Muscle of leg (tissue), 11 donors: ENCODE data around the gene CYSLTR1. TPM values are rescaled to one million over a fixed set of nuclear protein-coding genes. Genes with fewer than 3 reads are reported as not detected.
"Not testable (repeated sequence)": the region's sequence is repeated elsewhere in the genome, so short reads cannot be mapped to it uniquely, and the experiment has no call there.

ENCODE experiments used
- DNase-seq: peaks from one replicate; pipeline ENCODE4 v3.0.0; 2013
- H3K27ac ChIP-seq: one replicate; pipeline ENCODE4 v1.5.1; 2013; ENCODE audit warnings: mild to moderate bottlenecking, low read length, control low read depth
- H3K27me3 ChIP-seq: one replicate; pipeline ENCODE4 v1.6.1; 2013; ENCODE audit warnings: low read length; ENCODE audit not compliant: control insufficient read depth, insufficient read depth
- H3K36me3 ChIP-seq: one replicate; pipeline ENCODE4 v1.6.1; 2013; ENCODE audit warnings: low read length; ENCODE audit not compliant: control insufficient read depth, insufficient read depth
- H3K4me1 ChIP-seq: one replicate; pipeline ENCODE4 v1.6.1; 2013; ENCODE audit warnings: low read length; ENCODE audit not compliant: control insufficient read depth, insufficient read depth
- H3K4me3 ChIP-seq: one replicate; pipeline ENCODE4 v1.5.1; 2013; ENCODE audit warnings: low read length, control low read depth
- H3K9me3 ChIP-seq: replicated peaks from 2 replicates; pipeline ENCODE4 v1.6.1; 2013; ENCODE audit warnings: low read depth, low read length; ENCODE audit not compliant: control insufficient read depth
- WGBS: methylation state at CpG from one replicate; pipeline ENCODE4 v1.1.5; 2013; ENCODE audit warnings: missing lambda C conversion rate; ENCODE audit not compliant: insufficient coverage; 5-methylcytosine and 5-hydroxymethylcytosine counted together
- polyA plus RNA-seq, 8 donors: library from polyadenylated mRNA; unstranded; fragments of 120-200 nt; gene quantifications; one replicate each; pipeline versions ENCODE4 v1.2.1 to v1.2.3, GENCODE V29; 2013; ENCODE audit warnings: inconsistent platforms in 1 of 8, low replicate concordance in 1 of 8; ENCODE audit not compliant: insufficient read length in 8 of 8, insufficient read depth in 1 of 8
- total RNA-seq: library from RNA; stranded (reverse); fragments of 120-200 nt; gene quantifications from one replicate; pipeline ENCODE4 v1.2.4, GENCODE V29; 2013

The CYSLTR1 gene
- total and polyA plus RNA-seq, 9 donors, result 6.5 to 11.5 (median 8.5) TPM

GRCh38 chrX:78329486-78329885, 2.1 kb upstream of the CYSLTR1 start:
- Histone ChIP-seq H3K27ac (no peak overlapping the region), H3K4me1 (no peaks in the 10 kb centered on the region), H3K36me3 (no peaks in the 10 kb centered on the region), H3K4me3 (no peak overlapping the region), H3K27me3 (no peaks in the 10 kb centered on the region), H3K9me3 (no peaks in the 10 kb centered on the region)
- DNase-seq, result no peak
- no CpG with 5 or more reads among the region's 4 CpGs for WGBS

DNA sequence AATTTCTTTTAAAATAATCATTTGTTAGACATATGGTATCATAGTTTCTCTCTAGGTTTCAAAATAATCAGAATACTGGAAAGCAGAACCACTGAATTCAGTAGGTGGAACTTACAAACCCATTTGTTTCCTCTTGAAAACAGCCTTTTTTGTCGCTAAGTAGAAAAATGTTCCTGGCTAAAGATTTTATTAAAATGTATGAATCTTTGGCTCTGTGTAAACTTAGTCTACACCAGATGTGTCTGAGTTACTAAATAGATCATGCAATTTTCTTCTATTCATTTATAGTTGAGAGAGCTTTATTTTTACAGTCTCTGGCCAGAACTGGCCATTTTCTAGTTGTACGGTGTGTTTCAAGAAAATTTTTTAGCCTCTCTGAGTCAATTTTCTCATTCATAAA, 1.0 kb downstream of the CYSLTR1 start:
- Histone ChIP-seq H3K9me3 (no peaks in the 10 kb centered on the region), H3K4me3 (peak overlapping the region; percentile 37), H3K27me3 (no peaks in the 10 kb centered on the region), H3K27ac (peak overlapping the region; percentile 71), H3K4me1 (no peaks in the 10 kb centered on the region), H3K36me3 (no peaks in the 10 kb centered on the region)
- no CpG with 5 or more reads among the region's 2 CpGs for WGBS
- peak; percentile 65 for DNase-seq

DNA sequence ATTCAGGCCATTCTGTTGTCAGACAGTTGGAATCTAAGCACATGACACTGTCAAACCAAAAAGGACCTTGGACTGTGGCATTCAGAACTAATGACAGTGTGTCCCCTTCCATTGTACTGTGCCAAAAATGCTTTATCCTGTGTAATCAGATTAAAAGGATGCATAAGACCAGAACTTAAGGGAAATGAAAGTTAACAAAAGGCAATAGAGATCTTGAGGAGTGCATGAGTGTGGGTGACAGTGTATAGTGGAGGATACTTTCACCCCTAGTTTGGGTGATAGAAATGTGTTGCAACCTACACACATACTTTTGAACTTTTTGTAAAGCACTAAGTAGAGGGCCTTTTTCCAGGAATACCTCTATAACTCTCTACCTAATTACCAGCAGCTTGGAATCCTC, 4.5 kb downstream of the CYSLTR1 start:
- Histone ChIP-seq H3K27me3 (no peaks in the 10 kb centered on the region), H3K36me3 (no peaks in the 10 kb centered on the region), H3K4me3 (no peak overlapping the region), H3K27ac (no peak overlapping the region), H3K4me1 (no peaks in the 10 kb centered on the region), H3K9me3 (no peaks in the 10 kb centered on the region)
- no peak for DNase-seq

DNA sequence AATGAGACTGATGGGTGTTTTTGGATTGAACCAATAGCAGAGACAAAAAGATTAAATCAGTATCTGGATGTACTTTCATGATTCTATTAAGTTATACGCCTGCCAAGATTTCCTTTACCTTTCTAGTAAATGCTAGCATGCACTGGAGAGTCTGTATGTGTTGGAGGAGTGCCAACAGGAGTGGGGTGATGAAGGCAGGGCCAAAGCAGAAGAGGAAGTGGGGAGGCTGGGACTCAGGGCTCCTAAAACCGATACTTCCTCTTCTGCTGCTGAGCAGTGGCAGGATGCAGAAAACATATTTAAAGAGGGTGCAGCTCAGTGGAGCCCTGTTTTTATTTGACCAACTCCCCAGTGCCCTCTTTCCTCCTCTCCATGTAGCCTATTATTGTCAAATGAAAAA, 5.6 kb downstream of the CYSLTR1 start:
- no CpG with 5 or more reads among the region's 2 CpGs for WGBS
- Histone ChIP-seq H3K4me3 (no peak overlapping the region), H3K27ac (no peak overlapping the region), H3K4me1 (no peaks in the 10 kb centered on the region), H3K36me3 (no peaks in the 10 kb centered on the region), H3K9me3 (no peaks in the 10 kb centered on the region), H3K27me3 (no peaks in the 10 kb centered on the region)
- DNase-seq, result peak; percentile 59

- H3K36me3 ChIP-seq, result no peaks in the 10 kb centered on the region
- H3K9me3 ChIP-seq, result no peaks in the 10 kb centered on the region
- H3K4me3 ChIP-seq, result no peak overlapping the region
- 60% methylated on average over 1 of the region's 2 CpGs for WGBS
- H3K27me3 ChIP-seq, result no peaks in the 10 kb centered on the region
- no peaks in the 10 kb centered on the region for H3K4me1 ChIP-seq
- H3K27ac ChIP-seq, result no peak overlapping the region
- DNase-seq, result peak; percentile 33
Observed at GRCh38 chrX:78316265-78316664, 11.1 kb downstream of the CYSLTR1 start.

DNA sequence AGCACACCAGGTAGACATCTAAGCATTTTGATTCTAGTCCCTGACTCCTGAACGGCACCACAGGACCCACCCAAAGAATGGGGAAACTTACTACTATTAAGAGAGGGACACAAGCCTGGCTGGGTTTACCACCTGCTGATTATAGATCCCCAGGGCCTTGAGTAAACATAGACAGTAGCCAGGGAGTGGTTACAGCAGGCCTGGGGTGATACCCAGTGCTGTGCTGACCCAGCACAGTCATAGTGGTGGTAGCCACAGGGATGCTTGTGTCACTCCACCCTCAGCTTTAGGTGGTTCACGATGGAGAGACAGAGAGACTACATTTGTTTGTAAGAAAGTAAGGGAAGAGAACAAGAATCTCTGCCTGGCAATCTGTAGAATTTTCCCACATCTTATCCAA, 11.7 kb downstream of the CYSLTR1 start:
- WGBS, result no CpG with 5 or more reads among the region's 2 CpGs
- H3K9me3 ChIP-seq, result no peaks in the 10 kb centered on the region
- no peaks in the 10 kb centered on the region for H3K36me3 ChIP-seq
- H3K27ac ChIP-seq, result no peak overlapping the region
- no peak overlapping the region for H3K4me3 ChIP-seq
- DNase-seq, result no peak
- H3K4me1 ChIP-seq, result no peaks in the 10 kb centered on the region
- H3K27me3 ChIP-seq, result no peaks in the 10 kb centered on the region

GRCh38 chrX:78314561-78314960, 12.8 kb downstream of the CYSLTR1 start:
- H3K27ac ChIP-seq, result no peak overlapping the region
- 0% methylated on average over 1 of the region's 2 CpGs for WGBS
- no peaks in the 10 kb centered on the region for H3K9me3 ChIP-seq
- no peaks in the 10 kb centered on the region for H3K36me3 ChIP-seq
- no peaks in the 10 kb centered on the region for H3K4me1 ChIP-seq
- no peak overlapping the region for H3K4me3 ChIP-seq
- H3K27me3 ChIP-seq, result no peaks in the 10 kb centered on the region
- no peak for DNase-seq

GRCh38 chrX:78313526-78313925, 13.9 kb downstream of the CYSLTR1 start:
- Histone ChIP-seq H3K27me3 (no peaks in the 10 kb centered on the region), H3K27ac (no peak overlapping the region), H3K4me3 (no peak overlapping the region), H3K4me1 (no peaks in the 10 kb centered on the region), H3K9me3 (no peaks in the 10 kb centered on the region), H3K36me3 (no peaks in the 10 kb centered on the region)
- no peak for DNase-seq
- WGBS, result 38% methylated on average over 3 of the region's 3 CpGs

GRCh38 chrX:78307665-78308064, 19.7 kb downstream of the CYSLTR1 start:
- H3K9me3 ChIP-seq, result no peaks in the 10 kb centered on the region
- no peak for DNase-seq
- H3K4me1 ChIP-seq, result no peaks in the 10 kb centered on the region
- H3K4me3 ChIP-seq, result no peak overlapping the region
- no peaks in the 10 kb centered on the region for H3K36me3 ChIP-seq
- no peak overlapping the region for H3K27ac ChIP-seq
- no peaks in the 10 kb centered on the region for H3K27me3 ChIP-seq

GRCh38 chrX:78303086-78303485, 24.3 kb downstream of the CYSLTR1 start:
- no peaks in the 10 kb centered on the region for H3K27me3 ChIP-seq
- no peaks in the 10 kb centered on the region for H3K36me3 ChIP-seq
- peaks cover 6% of the 10 kb centered on the region for H3K9me3 ChIP-seq
- no peak overlapping the region for H3K27ac ChIP-seq
- no peak overlapping the region for H3K4me3 ChIP-seq
- WGBS, result no CpG with 5 or more reads among the region's 2 CpGs
- no peaks in the 10 kb centered on the region for H3K4me1 ChIP-seq
- no peak for DNase-seq

DNA sequence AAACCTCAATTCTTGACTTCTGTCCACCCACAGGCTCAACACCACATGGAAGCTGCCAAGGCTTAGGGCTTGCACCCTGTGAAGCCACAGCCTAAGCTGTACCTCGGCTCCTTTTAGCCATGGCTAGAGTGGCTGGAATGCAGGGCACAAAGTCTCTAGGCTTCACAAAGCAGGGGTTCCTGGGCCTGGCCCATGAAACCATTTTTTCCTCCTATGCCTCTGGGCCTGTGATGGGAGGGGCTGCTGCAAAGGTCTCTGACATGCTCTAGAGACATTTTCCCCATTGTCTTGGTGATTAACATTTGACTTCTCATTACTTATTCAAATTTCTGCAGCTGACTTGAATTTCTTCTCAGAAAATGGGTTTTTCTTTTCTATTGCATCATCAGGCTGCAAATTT, 26.5 kb downstream of the CYSLTR1 start:
- 80% methylated on average over 1 of the region's 1 CpG for WGBS
- H3K9me3 ChIP-seq, H3K36me3 ChIP-seq, H3K27ac ChIP-seq, H3K4me1 ChIP-seq, H3K27me3 ChIP-seq, DNase-seq, H3K4me3 ChIP-seq: not testable (repeated sequence)
